ENCODE results near the gene KAT2A. TPM values are rescaled to one million over a fixed set of nuclear protein-coding genes. Genes with fewer than 3 reads are reported as not detected.

Gene KAT2A
- total and polyA plus RNA-seq, 9 of the 15 experiments (the other 6 are each of a cell fraction or from before 2014, with no cell fraction given), result 1.5 to 80.4 (median 31.9) TPM

- no peak for TF ChIP-seq ZNF407 (IDR thresholded peaks at IDR 0.05; ENCODE audit: low read depth)
- no peak for TF ChIP-seq SFPQ (IDR thresholded peaks at IDR 0.05; ENCODE audit: low read depth, low read length)
- TF ChIP-seq HDAC1 (IDR thresholded peaks at IDR 0.05), result no peak
- TF ChIP-seq ZNF740 (CRISPR knock-in tag; IDR thresholded peaks at IDR 0.05), result 0 out of 2 replicates have a peak, but pooled peaks have one; percentile 61
- TF ChIP-seq ZNF740 (tag; IDR thresholded peaks at IDR 0.05), result no peak
- TF ChIP-seq SREBF1 (IDR thresholded peaks at IDR 0.05; ENCODE audit: borderline replicate concordance, low read depth, low read length), result no peak
- peak; percentile 39; the same call in 1 of the 2 replicates for TF ChIP-seq CBFA2T2 (conservative IDR thresholded peaks at IDR 0.05)
- TF ChIP-seq ZNF785 (CRISPR knock-in tag; IDR thresholded peaks at IDR 0.05), result no peak
- no peak for TF ChIP-seq RBFOX2 (IDR thresholded peaks at IDR 0.05; ENCODE audit: low read depth, low read length)
Measured at GRCh38 chr17:42120161-42120769, 902 bp downstream of the KAT2A start (continued).
